GM19468 (cell line): ENCODE measurements around the gene SLC44A3.
A peak's percentile ranks its signal among the peaks of the same experiment; 100 is the strongest.

Source experiments
- ATAC-seq: cut with Tn5 transposase; IDR thresholded peaks from one replicate; pipeline ENCODE4 v1.9.1; 2021; ENCODE audit warnings: mild to moderate bottlenecking, moderate library complexity, moderate number of reproducible peaks; ENCODE audit not compliant: unreplicated experiment; ENCODE audit errors: extremely low read depth

The SLC44A3 gene

DNA sequence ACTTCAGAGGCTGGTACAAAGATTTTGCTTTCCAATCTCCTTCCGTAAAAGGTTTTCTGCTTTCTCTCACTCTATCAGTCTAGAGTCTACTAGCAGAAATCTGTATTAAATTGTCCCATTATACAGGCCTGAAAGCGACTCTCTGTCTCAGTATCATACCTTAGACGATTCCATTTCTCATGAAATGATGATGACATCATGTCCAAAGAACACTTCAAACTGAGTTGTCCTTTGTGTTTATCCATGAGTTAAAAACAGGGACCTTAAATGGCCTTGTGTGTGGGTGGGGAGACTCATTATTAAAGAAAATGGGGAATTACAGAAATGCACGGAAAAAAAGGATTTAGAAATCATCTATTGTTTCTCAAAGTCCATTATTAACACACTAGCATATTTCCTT is 21.0 kb upstream of the SLC44A3 start:
- no peak for ATAC-seq

DNA sequence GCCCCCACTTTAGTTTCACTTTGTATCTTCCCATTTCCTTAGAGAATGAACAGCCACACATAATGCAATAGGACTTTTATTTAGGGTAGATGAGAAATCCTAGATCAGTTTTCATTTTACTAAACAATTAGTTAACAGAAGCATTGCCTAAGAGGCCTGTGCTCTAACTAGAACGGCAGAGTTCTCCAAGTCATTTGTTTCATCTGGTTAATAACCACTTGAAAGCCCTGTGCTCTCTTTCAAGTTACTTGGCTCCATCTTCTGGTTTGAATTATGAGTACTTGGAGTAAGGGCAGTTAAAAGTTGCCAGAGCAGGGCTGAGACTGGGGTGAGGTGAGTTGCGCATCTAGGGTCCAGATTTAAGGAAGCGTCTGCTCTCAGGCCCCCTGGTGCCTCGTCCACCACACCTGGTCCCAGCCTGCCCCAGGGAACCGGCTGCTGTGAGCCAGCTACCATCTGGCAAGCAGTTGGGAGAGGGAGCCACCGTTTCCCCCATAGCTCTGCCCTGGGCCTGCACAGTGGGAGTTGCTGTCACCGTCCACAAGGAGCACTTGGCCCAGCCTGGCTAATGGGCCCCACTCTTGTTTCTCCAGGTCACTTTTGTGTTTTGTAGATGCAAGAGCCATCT is 18.1 kb upstream of the SLC44A3 start:
- no peak for ATAC-seq

DNA sequence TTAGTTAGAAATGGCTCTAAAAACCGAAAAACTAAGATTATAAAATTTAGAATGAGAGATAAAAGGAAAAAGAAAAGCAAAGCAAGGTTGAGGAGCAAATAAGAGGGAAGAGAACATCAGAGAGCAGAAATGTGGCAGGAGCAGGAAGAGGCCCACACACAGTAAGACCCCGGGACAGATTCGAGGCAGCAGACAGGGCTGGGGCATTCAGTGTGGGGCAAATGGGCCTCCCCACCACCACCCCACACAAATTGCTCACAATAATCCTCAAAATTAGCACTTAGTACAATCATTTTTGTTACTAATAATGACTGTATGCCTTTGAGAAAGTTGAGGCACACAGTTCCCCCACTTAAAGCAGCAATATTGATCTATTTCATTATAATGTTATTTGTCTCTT is 17.1 kb upstream of the SLC44A3 start:
- no peak for ATAC-seq

DNA sequence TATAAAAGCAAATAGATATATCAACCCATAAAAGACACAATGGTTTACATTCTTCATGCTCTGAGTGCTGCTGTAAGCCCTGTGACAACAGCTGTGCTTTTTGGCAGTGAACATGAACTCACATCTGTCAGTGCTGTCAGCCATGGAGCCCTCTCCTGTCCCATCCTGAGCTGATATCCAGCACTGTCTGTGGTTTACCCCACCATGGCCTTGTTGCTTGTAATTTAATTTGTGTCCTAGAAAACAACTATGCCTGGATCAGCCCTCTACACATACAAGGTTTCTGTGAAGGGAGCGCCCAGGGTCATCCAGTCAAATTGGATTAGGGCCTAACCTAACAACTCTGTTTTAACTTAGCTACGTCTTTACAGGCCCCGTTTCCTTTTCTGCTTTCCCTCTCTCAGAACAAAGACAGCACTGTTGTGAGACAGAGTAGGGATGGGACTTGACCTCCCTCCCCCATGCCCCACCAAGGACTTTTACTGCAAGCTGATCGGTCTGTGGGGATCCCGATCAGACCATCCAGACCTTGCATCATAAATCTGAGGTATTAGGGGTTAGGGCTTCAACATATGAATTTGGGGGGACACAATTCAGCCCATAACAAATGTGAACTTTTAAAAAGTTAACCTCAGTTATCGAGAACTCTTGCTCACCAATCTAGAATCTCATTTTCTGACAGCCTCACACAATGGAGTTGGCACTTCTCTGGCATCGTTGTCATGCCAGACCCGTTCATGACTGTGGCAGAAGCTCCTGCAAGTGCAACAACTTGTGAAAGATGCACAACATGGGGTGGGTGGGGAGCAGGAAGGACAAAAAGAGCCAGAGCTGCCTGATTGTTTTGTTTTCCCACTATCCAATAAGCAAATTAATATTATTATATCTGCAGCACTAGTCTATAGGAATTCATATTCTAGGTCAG is 16.4 kb upstream of the SLC44A3 start:
- no peak for ATAC-seq

DNA sequence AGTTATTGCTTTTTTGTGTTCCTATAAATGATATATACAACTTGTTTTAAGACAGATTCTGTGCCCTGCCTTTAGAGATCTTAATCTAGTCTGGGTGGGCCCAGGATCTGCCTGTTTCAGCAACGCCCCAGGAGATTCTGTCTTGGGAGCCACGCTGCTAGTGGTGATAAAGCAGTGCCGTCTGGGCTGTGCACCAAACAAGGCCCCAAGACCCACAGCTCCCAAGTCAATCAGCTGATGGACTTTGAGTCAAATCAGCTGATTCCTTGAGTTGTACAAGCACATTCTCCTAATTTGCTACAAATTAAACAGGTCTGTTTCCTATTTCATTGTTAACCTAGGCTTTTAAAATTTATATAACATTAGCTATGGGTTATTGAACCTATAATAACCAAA is 15.7 kb upstream of the SLC44A3 start:
- no peak for ATAC-seq

DNA sequence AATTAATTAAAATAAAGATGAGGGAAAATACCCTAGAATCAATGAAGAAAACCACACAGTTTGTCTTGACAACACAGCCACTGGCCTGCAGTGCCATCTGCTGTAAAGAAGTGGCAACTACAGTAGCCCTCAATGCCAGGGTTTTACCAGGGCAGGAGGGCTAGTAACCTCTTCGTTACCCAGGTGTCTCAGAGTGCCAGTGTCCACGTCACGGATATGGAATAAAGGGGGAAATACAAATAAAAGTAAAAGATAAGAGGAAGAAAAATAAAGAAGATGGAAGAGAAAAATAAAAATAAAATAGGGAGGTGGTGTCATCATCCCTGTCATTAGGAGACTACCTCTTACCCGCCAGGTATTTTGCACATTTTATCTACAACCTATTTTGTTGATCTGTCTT is 14.2 kb upstream of the SLC44A3 start:
- peak; percentile 62 for ATAC-seq

DNA sequence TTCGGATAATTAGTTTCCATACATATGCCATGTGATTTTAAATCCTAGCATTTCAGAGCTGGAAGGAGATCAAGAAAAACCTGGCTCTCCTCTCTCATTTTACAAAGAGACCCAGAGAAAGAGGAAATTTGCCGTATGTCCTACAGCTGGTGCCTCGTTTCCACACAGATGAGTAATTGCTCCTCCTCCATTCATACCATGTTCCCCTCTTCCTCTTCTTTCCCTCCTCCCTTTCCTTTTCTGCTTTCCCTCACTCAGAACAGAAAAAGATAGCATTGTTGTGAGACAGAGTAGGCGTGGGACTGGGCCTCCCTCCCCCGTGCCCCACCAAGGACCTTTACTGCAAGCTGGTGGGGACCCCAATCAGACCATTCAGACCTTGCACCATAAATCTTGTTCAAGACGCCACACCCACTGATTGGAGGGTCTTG is 13.7 kb upstream of the SLC44A3 start:
- no peak for ATAC-seq

DNA sequence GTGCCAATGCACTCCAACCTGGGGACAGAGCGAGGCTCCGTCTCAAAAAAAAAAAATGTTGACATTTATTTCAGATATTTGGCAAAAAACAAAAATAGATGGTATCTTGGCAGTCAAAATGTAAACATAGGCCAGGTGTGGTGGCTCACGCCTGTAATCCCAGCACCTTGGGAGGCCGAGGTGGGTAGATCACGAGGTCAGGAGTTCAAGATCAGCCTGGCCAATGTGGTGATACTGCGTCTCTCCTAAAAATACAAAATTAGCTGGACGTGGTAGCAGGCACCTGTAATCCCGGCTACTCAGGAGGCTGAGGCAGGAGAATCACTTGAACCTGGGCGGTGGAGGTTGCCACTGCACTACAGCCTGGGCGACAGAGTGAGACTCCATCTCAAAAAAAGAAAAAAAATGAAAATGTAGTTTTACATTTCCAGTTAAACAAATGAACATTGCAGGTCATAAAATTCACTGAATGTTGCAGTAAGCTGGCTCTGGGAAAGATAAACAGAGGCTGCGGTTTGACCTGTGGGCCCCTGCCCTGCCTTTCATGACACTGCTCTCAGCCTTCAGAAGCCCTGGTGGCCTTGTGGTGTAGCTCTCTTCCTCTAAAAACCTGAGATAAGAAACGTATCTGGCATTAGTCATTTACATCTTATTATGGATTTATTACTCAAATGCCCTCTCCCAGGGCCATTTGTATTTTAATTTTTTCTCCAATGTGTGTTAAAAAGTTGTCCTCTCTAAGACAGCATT is 12.2 kb upstream of the SLC44A3 start:
- no peak for ATAC-seq

DNA sequence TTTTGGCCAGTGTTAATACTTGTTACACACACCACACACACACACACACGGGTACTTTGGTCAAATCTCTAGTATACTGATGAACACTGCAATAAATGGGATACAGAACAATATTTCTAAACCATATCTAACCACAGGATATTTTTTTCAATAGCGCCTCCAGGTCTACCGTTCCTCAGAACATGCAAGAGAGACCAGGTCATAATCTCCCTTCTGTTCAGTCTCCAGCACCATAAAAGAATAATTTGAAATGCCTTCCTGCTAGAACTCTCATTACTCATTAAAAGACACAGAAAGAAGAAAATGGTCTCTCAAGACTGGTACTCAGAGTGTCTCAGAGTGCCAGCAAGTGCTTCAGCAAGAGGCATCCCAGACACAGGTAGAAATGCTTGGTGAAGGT is 11.5 kb upstream of the SLC44A3 start:
- no peak for ATAC-seq

DNA sequence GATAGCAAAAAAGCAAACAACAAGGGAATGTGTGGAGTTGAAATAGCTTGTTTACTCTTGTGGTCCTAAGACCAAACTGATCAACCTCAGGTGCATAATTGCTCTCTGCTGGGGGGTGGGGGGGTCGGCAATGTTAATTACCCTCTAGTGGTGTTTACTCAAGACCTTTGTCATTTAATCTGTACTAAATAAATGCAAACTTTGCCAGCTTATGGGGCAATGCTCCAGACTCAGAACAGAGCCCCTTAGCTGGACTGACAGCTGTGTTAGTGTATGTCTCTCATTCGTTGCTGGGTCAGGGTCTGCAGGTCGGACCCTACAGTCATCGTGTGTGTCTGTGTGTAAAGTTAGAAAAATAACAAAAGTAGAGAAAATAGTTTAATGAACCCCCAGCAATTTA is 7.2 kb upstream of the SLC44A3 start:
- no peak for ATAC-seq

DNA sequence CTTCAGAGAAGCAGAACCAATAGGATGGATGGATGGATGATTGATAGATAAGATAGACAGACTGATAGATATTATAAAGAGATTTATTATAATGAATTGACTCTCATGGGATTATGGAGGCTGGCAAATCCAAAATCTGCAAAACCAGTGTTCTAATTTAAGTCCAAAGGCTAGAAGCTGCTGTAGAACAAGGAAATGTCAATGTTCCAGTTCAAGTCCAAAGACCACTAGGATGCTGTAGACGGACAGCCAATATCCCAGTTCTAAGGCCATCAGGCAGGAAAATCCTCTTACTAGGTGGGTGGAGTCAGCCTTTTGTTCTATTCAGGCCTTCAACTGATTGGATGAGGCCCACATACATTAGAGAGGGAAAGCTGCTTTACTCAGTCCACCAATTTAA is 4.1 kb upstream of the SLC44A3 start:
- ATAC-seq: no peak

DNA sequence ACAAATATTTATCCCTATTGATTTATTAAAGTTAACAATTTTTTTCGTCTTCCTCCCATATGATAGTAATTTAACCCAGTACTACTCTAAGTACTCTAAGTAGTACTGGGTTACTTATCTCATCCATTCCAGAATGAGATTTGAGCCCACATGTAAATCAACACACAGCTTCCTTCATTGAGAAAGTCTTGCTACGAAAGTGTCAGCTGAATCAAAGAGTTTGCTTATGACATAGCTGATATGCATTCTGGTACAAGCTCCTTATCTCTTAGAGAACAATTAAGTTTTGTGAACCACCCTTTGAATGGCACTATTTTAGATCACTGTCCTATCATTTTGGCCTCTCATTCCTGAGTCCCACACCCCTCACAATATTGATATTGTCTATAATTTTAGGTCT is 2.4 kb upstream of the SLC44A3 start:
- ATAC-seq: no peak

DNA sequence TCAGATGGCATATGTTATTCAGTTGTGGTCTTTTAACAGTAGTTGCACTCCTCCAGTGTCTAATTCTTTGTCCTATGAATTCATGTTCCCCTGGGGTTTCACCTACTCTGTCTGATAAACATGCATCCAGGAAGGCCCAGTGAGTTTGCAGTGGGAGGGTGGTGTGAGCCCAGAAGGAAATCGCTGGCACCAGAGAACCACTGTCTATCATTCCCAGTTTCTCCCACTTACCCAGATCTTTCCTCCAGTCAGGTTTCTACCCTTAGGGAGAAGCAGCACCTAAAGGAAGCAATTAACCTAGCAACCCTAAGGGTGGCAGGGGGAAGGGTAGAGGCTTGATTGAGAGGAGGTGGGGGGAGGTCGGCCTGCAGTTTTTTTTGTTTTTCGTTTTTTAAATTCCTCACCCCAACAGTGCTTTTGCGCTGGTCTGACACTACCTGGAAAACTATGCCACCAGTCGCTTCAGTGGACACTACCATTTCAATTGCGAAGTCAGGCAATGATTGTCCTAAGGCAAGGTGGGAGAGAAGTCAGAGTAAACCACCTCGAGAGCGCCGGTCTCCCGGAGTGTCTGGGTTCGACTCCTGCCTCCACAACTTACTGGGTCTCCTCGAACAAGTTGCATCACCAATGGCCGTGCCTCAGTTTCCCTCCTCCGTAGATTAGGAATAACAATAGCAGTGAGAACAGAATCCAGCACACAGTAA is 766 bp upstream of the SLC44A3 start:
- ATAC-seq: no peak

DNA sequence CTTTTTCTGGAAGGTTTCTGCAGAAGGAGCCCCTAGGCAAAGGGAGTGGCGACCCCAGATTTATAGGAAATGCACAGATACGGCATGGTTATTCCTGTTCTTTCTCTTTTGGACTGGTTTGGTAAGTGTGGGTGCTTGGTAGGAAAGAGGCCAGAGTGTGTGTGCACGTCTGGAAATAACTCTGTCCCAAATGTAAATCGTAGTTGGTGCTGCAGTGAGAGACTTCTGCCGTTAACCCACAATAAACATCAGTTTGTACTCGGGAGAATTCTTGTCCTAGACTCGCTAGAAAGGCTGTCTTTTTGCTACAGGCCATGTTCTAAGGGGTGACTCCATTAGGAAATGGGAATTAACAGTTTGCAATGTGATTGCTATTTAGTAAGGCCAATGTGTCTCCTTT is 779 bp downstream of the SLC44A3 start:
- no peak for ATAC-seq

DNA sequence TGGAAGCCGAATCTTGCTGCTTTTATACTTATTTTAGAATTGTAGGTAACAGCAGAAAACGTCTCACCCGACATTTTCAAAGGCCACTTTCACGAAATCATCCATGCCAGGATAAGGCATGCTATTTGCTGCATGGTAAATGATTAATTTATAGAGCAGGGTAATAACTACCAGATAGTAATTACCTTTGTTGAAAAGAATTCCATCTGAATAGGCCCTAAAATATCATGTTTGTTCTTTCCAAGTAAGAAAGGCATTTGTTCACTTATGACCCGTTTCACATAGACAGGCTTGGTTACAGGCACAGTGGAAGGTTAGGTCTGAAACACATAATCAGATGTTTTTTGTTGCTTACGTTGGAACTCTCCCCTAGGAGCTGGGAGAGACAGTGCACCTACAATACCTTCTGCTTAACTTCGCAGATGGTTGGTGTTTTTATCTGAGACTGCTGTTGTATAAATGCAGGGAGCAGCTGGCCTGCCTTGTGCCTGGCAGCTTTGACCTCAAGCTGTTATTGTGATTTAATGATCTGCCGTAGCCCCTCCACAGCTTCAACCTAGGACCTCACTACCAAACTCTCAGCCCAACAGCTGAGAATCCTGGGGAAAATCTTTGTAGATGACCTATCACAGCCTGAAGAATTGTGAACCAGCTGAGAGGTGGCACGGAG is 1.6 kb downstream of the SLC44A3 start:
- ATAC-seq: no peak

DNA sequence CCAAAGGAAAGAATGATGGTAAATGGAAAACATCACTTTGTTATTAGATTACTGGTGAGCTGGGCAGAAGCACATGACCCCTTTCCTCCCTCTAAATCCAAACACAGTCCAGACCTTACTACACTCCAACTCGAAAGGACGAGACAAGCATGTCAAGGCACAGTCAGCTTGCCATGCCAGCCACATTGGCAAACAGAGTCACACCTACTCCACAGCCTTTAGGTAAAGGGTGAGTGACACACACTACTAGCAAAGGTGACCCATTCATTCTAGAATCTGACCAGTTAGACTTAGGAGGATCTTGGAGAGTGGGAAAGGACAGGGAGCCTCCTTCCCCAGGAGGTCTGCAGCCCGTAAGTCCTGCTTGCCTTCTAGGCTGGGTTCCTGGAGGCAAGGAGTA is 3.0 kb downstream of the SLC44A3 start:
- ATAC-seq: no peak

DNA sequence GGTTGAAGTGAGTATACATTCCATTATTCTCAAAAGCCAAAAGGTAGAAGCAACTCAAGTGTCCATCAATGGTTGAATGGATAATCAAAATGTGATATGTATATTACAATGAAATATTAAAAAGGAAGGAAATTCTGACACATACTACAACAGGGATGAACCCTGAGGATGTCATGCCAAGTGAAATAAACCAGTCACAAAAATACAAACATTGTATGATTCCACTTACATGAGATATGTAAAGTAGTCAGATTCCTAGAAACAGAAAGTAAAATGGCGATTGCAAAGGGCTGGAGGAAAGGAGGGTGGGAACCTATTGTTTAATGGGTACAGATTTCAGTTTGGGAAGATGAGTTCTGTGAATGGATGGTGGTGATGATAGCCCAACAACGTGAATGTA is 5.8 kb downstream of the SLC44A3 start:
- ATAC-seq: no peak

DNA sequence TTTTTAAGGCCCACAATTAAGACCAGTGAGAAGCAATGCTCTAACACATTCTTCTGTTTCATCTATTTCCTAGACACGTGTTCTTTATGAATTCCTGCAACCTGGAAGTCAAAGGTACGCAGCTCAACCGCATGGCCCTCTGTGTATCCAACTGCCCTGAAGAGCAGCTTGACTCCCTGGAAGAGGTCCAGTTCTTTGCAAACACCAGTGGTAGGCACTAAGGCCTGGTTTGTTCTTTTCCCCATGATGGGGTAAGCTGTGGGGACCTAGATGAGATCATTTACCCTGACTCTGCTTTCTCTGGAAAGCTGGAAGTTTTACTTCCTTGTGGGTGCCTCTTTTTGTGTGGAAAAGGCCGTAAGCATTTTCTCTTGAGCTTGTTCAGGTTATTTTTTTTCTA is 7.3 kb downstream of the SLC44A3 start:
- no peak for ATAC-seq

DNA sequence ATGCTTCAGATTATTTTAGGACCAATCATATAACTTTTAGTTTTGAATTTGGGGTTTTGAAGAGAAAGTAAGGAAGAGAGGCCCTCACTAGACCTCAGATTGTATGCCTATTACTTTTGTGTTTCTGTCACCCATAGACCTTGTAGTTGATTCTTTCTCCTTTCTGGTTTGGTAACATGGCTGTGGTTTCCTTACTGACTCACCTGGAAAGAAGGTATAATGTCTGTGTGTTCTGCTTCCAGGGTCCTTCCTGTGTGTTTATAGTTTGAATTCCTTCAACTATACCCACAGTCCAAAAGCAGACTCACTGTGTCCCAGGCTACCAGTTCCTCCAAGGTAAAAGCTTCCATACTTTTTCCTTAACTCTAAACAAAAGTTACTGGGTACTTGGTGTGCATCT is 8.1 kb downstream of the SLC44A3 start:
- ATAC-seq: no peak

DNA sequence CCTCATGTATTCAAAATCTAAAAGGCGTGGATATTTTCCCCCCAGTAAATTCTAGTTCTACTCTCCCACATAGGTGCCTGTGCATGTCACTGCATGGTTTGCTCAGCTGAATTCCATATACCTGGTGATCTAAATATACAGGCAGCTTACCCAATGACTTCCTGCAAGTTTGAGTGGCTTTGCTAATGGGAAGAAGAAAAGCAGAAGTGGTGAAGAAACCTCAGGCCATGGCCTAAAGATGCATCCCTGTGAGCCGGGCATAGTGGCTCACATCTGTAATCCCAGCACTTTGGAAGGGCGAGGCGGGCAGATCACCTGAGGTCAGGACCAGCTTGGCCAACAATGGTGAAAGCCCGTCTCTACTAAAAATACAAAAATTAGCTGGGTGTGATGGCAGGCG is 11.5 kb downstream of the SLC44A3 start:
- ATAC-seq: no peak
